HepG2 (cell line): ENCODE measurements around the gene ETV1. TPM values are rescaled to one million over a fixed set of nuclear protein-coding genes. Genes with fewer than 3 reads are reported as not detected.

ENCODE experiments used
- ATAC-seq: fragments of 200-7000 bp; cut with Tn5 transposase; 3 replicates; pipeline ENCODE4 v1.9.1; 2020; ENCODE audit warnings: mild to moderate bottlenecking, moderate library complexity
- BruUV-seq: library from RNA; stranded (reverse); fragments of 400-500 nt; replicated peaks from 2 replicates; lab custom pipeline; 2021; lab: Mats Ljungman, UMichigan
- CTCF ChIA-PET: fragments of 300-600 bp; formaldehyde crosslinking; extraction: SDS; loops from one replicate; lab custom pipeline; 2021; ENCODE audit warnings: low total read pairs, inconsistent platforms, low intra/inter-chr PET ratio; lab: Yijun Ruan, JAX
- POLR2A ChIA-PET: fragments of 350-600 bp; sonication (Branson Sonifier 250); formaldehyde crosslinking; loops from one replicate; lab custom pipeline; 2020; ENCODE audit warnings: antibody characterized with exemption, inconsistent platforms; lab: Yijun Ruan, JAX
- DNase-seq: peaks from one replicate; pipeline ENCODE4 v3.0.0-alpha.2; 2015; ENCODE audit warnings: low spot score
- FAIRE-seq: peaks from 3 replicates; lab custom pipeline; 2011; peaks lifted over from hg19 to GRCh38; lab: Jason Lieb, UNC
- H2AFZ ChIP-seq: one replicate; pipeline ENCODE4 v1.6.1; 2011; ENCODE audit warnings: low read length, inconsistent platforms
- H3K27ac ChIP-seq: fragments of 300-600 bp; 3 replicates; pipeline ENCODE4 v1.8.0; 2011; ENCODE audit warnings: mixed run types, mild to moderate bottlenecking, mixed read lengths, low read length, inconsistent platforms; ENCODE audit not compliant: insufficient read depth; ENCODE audit errors: extremely low read length
- H3K27me3 ChIP-seq, 2 experiments: fragments of 200-600 bp in 1 of 2; 2 replicates in 1 of 2; 3 replicates in 1 of 2; pipeline versions ENCODE4 v1.6.0 to v1.8.0; 2011; ENCODE audit warnings: low read length in 2 of 2, mild to moderate bottlenecking in 2 of 2, moderate library complexity in 2 of 2, inconsistent platforms in 1 of 2; ENCODE audit not compliant: insufficient read depth in 2 of 2, control insufficient read depth in 1 of 2
- H3K36me3 ChIP-seq, 2 experiments: fragments of 200-600 bp in 1 of 2; replicated peaks in 1 of 2; 2 replicates in 1 of 2; 3 replicates in 1 of 2; pipeline versions ENCODE4 v1.5.1 to v1.8.0; 2011; ENCODE audit warnings: low read length in 2 of 2, inconsistent platforms in 1 of 2; ENCODE audit not compliant: insufficient read depth in 2 of 2, control insufficient read depth in 1 of 2
- H3K4me1 ChIP-seq: 2 replicates; pipeline ENCODE4 v1.5.1; 2012; ENCODE audit warnings: low read length, inconsistent platforms; ENCODE audit not compliant: insufficient read depth
- H3K4me2 ChIP-seq: 2 replicates; pipeline ENCODE4 v1.6.0; 2011; ENCODE audit warnings: low read depth, low read length, inconsistent platforms
- H3K4me3 ChIP-seq, 3 experiments: fragments of 200-600 bp in 1 of 3; sonication (generic), shearing (Covaris generic) in 1 of 3; replicated peaks in 1 of 3; 2 replicates each; pipeline ENCODE4 v1.5.1; 2011 to 2016; ENCODE audit warnings: low read length in 3 of 3, inconsistent platforms in 2 of 3, low read depth in 2 of 3, mild to moderate bottlenecking in 2 of 3, control low read depth in 1 of 3, mixed read lengths in 1 of 3; ENCODE audit not compliant: insufficient read depth in 1 of 3
- H3K79me2 ChIP-seq: one replicate; pipeline ENCODE4 v1.6.1; 2011; ENCODE audit warnings: low read length, inconsistent platforms; ENCODE audit not compliant: insufficient read depth
- H3K9ac ChIP-seq: 2 replicates; pipeline ENCODE4 v1.6.0; 2011; ENCODE audit warnings: mild to moderate bottlenecking, low read depth, low read length, inconsistent platforms; ENCODE audit not compliant: insufficient read depth
- H3K9me3 ChIP-seq: 2 replicates; pipeline ENCODE4 v1.5.1; 2012; ENCODE audit warnings: mild to moderate bottlenecking, low read length
- H4K20me1 ChIP-seq: 2 replicates; pipeline ENCODE4 v1.6.0; 2011; ENCODE audit warnings: inconsistent platforms, mild to moderate bottlenecking, low read length, moderate library complexity; ENCODE audit not compliant: insufficient read depth
- FOXC1 ChIP-seq: sonication (generic); formaldehyde crosslinking; IDR thresholded peaks from 2 replicates; pipeline ENCODE4 v1.8.0; 2022; ENCODE audit warnings: mild to moderate bottlenecking, missing genetic modification reagents, borderline replicate concordance
- FOXK1 ChIP-seq: sonication (generic); formaldehyde crosslinking; IDR thresholded peaks from 2 replicates; pipeline ENCODE4 v1.4.0; 2020; ENCODE audit warnings: low read depth, missing genetic modification reagents, borderline replicate concordance
- GATA4 ChIP-seq: sonication (generic); IDR thresholded peaks from 2 replicates; pipeline ENCODE4 v1.6.1; 2016; ENCODE audit warnings: antibody characterized with exemption, low read depth, borderline replicate concordance
- HDAC1 ChIP-seq: sonication (generic); formaldehyde crosslinking; IDR thresholded peaks from 2 replicates; pipeline ENCODE4 v1.5.1; 2020; ENCODE audit warnings: mild to moderate bottlenecking, missing genetic modification reagents
- MLLT10 ChIP-seq: sonication (generic); formaldehyde crosslinking; IDR thresholded peaks from 2 replicates; pipeline ENCODE4 v1.4.0; 2020; ENCODE audit warnings: missing genetic modification reagents
- NAIF1 ChIP-seq: sonication (generic); formaldehyde crosslinking; IDR thresholded peaks from 2 replicates; pipeline ENCODE4 v1.5.0; 2020; ENCODE audit warnings: mild to moderate bottlenecking, missing genetic modification reagents, borderline replicate concordance
- SMAD9 ChIP-seq: sonication (generic); formaldehyde crosslinking; IDR thresholded peaks from 2 replicates; pipeline ENCODE4 v1.5.1; 2020; ENCODE audit warnings: mild to moderate bottlenecking, missing genetic modification reagents
- ZNF230 ChIP-seq: sonication (generic); formaldehyde crosslinking; IDR thresholded peaks from 2 replicates; pipeline ENCODE4 v1.4.0; 2020; ENCODE audit warnings: mild to moderate bottlenecking, missing genetic modification reagents
- ZNF337 ChIP-seq: sonication (generic); formaldehyde crosslinking; IDR thresholded peaks from 2 replicates; pipeline ENCODE4 v1.5.1; 2020; ENCODE audit warnings: missing genetic modification reagents, low read depth, mild to moderate bottlenecking, borderline replicate concordance
- ZNF550 ChIP-seq: sonication (generic); formaldehyde crosslinking; IDR thresholded peaks from 2 replicates; pipeline ENCODE4 v1.4.0; 2020; ENCODE audit warnings: mild to moderate bottlenecking, missing genetic modification reagents, borderline replicate concordance
- ZNF782 ChIP-seq: sonication (generic); formaldehyde crosslinking; IDR thresholded peaks from 2 replicates; pipeline ENCODE4 v1.4.0; 2020; ENCODE audit warnings: missing genetic modification reagents, mild to moderate bottlenecking, borderline replicate concordance
- WGBS: methylation state at CpG from one replicate; pipeline ENCODE4 v1.1.6; 2017; ENCODE audit warnings: low lambda C conversion rate; 5-methylcytosine and 5-hydroxymethylcytosine counted together
- in situ Hi-C: cut with HindIII; loops from 2 replicates; pipeline ENCODE4 v1.10.0; 2017; ENCODE audit warnings: low pct_unique_long_range_greater_than_20kb; ENCODE audit not compliant: extremely low pct_ligation_motif_present
- intact Hi-C: fragments of 100-400 bp; cut with micrococcal nuclease; formaldehyde crosslinking; loops from one replicate; pipeline ENCODE4 v1.10.0; 2022; ENCODE audit not compliant: unreplicated experiment
- polyA plus RNA-seq, 8 experiments: library from polyadenylated mRNA; depleted of rRNA in 3 of 8; stranded (reverse) in 7 of 8; unstranded in 1 of 8; fragments of >200 nt; fragmentation: Illumina TruSeq in 4 of 8; extraction: Trizol in 4 of 8; gene quantifications; 2 replicates each; pipeline versions ENCODE4 v1.2.1 to v1.2.3, GENCODE V29; 2011 to 2016; ENCODE audit warnings: low read depth in 4 of 8, missing spikeins in 1 of 8, mixed read lengths in 1 of 8; ENCODE audit not compliant: insufficient read depth in 1 of 8
- total RNA-seq, 5 experiments: library from RNA; depleted of rRNA; stranded (reverse); fragments of >200 nt; fragmentation: Illumina TruSeq; extraction: Trizol; gene quantifications; 2 replicates each; pipeline ENCODE4 v1.2.3, GENCODE V29; 2016; ENCODE audit warnings: low read depth in 1 of 5
- TF ChIP-seq, protein P1 (sequence below): sonication (generic); formaldehyde crosslinking; IDR thresholded peaks from 2 replicates; pipeline ENCODE4 v1.4.0; 2020; ENCODE audit warnings: mild to moderate bottlenecking, low read depth, missing genetic modification reagents
- TF ChIP-seq, protein P2 (sequence below): sonication (generic); formaldehyde crosslinking; IDR thresholded peaks from 2 replicates; pipeline ENCODE4 v1.5.0; 2020; ENCODE audit warnings: missing genetic modification reagents
- TF ChIP-seq, protein P3 (sequence below): sonication (generic); formaldehyde crosslinking; IDR thresholded peaks from 2 replicates; pipeline ENCODE4 v1.5.1; 2020; ENCODE audit warnings: missing genetic modification reagents, mild to moderate bottlenecking, borderline replicate concordance
- TF ChIP-seq, protein P4 (sequence below): sonication (generic); formaldehyde crosslinking; IDR thresholded peaks from 2 replicates; pipeline ENCODE4 v1.4.0; 2020; ENCODE audit warnings: missing genetic modification reagents, borderline replicate concordance
- TF ChIP-seq, protein P5 (sequence below): sonication (generic); formaldehyde crosslinking; IDR thresholded peaks from 2 replicates; pipeline ENCODE4 v1.4.0; 2020; ENCODE audit warnings: missing genetic modification reagents
- TF ChIP-seq, protein P6 (sequence below): sonication (generic); formaldehyde crosslinking; IDR thresholded peaks from 2 replicates; pipeline ENCODE4 v1.4.0; 2020; ENCODE audit warnings: low read depth, mild to moderate bottlenecking, missing genetic modification reagents

The ETV1 gene
- total and polyA plus RNA-seq, 2 of the 13 experiments (the other 11 are each of a cell fraction or from before 2014, with no cell fraction given): 0.04 to 0.24 TPM

DNA sequence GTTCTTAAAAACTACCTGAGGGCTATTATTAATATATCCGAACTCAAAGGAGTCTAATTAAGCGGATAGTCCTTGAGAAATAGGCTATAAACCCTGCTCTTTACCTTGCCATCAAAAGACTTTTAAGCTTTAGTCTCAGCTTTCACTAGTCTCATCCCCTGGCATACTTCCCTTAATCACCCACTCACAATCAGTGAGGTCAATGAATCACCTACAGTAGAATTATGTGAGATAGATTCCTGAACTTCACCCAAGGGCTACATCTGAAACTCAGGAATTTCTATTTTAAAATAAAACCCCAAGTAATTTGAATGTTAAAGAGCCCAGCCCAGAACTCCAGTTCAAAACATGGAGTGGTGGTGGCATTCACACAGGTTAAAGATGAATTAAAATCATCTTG, 108.7 kb downstream of the ETV1 start:
- no peak overlapping the region for H3K4me2 ChIP-seq
- 0% methylated on average over 2 of the region's 2 CpGs for WGBS
- BruUV-seq: no TSS peak
- H3K27me3 ChIP-seq: no peaks in the 10 kb centered on the region
- no peak for DNase-seq
- no peak overlapping the region for H3K4me3 ChIP-seq
- peaks cover 92% of the 10 kb centered on the region for H3K9me3 ChIP-seq
- no peaks in the 10 kb centered on the region for H3K36me3 ChIP-seq
- TF ChIP-seq, protein P1, sequence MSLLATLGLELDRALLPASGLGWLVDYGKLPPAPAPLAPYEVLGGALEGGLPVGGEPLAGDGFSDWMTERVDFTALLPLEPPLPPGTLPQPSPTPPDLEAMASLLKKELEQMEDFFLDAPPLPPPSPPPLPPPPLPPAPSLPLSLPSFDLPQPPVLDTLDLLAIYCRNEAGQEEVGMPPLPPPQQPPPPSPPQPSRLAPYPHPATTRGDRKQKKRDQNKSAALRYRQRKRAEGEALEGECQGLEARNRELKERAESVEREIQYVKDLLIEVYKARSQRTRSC: no peak
- TF ChIP-seq FOXK1 (CRISPR knock-in tag) (no peak), ZNF337 (no peak), SMAD9 (no peak), HDAC1 (CRISPR knock-in tag) (no peak), ZNF782 (CRISPR knock-in tag) (no peak), MLLT10 (no peak), NAIF1 (no peak), ZNF230 (no peak), FOXC1 (no peak), GATA4 (no peak), ZNF550 (CRISPR knock-in tag) (no peak)
- TF ChIP-seq, protein P2, sequence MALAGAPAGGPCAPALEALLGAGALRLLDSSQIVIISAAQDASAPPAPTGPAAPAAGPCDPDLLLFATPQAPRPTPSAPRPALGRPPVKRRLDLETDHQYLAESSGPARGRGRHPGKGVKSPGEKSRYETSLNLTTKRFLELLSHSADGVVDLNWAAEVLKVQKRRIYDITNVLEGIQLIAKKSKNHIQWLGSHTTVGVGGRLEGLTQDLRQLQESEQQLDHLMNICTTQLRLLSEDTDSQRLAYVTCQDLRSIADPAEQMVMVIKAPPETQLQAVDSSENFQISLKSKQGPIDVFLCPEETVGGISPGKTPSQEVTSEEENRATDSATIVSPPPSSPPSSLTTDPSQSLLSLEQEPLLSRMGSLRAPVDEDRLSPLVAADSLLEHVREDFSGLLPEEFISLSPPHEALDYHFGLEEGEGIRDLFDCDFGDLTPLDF: no peak
- TF ChIP-seq, protein P3, sequence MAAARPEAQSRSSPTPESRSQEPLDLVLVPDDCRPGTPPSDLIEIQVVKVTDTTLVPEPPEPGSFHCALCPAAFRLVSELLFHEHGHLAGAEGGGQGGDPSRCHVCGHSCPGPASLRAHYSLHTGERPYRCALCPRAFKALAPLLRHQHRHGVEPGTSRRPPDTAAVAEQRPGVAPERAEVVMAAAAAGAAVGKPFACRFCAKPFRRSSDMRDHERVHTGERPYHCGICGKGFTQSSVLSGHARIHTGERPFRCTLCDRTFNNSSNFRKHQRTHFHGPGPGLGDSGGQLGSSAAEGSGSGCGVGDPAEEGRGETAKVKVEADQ (CRISPR knock-in tag): no peak
- TF ChIP-seq, protein P4, sequence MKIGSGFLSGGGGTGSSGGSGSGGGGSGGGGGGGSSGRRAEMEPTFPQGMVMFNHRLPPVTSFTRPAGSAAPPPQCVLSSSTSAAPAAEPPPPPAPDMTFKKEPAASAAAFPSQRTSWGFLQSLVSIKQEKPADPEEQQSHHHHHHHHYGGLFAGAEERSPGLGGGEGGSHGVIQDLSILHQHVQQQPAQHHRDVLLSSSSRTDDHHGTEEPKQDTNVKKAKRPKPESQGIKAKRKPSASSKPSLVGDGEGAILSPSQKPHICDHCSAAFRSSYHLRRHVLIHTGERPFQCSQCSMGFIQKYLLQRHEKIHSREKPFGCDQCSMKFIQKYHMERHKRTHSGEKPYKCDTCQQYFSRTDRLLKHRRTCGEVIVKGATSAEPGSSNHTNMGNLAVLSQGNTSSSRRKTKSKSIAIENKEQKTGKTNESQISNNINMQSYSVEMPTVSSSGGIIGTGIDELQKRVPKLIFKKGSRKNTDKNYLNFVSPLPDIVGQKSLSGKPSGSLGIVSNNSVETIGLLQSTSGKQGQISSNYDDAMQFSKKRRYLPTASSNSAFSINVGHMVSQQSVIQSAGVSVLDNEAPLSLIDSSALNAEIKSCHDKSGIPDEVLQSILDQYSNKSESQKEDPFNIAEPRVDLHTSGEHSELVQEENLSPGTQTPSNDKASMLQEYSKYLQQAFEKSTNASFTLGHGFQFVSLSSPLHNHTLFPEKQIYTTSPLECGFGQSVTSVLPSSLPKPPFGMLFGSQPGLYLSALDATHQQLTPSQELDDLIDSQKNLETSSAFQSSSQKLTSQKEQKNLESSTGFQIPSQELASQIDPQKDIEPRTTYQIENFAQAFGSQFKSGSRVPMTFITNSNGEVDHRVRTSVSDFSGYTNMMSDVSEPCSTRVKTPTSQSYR (CRISPR knock-in tag): no peak
- TF ChIP-seq, protein P5, sequence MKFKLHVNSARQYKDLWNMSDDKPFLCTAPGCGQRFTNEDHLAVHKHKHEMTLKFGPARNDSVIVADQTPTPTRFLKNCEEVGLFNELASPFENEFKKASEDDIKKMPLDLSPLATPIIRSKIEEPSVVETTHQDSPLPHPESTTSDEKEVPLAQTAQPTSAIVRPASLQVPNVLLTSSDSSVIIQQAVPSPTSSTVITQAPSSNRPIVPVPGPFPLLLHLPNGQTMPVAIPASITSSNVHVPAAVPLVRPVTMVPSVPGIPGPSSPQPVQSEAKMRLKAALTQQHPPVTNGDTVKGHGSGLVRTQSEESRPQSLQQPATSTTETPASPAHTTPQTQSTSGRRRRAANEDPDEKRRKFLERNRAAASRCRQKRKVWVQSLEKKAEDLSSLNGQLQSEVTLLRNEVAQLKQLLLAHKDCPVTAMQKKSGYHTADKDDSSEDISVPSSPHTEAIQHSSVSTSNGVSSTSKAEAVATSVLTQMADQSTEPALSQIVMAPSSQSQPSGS (CRISPR knock-in tag): no peak
- TF ChIP-seq, protein P6, sequence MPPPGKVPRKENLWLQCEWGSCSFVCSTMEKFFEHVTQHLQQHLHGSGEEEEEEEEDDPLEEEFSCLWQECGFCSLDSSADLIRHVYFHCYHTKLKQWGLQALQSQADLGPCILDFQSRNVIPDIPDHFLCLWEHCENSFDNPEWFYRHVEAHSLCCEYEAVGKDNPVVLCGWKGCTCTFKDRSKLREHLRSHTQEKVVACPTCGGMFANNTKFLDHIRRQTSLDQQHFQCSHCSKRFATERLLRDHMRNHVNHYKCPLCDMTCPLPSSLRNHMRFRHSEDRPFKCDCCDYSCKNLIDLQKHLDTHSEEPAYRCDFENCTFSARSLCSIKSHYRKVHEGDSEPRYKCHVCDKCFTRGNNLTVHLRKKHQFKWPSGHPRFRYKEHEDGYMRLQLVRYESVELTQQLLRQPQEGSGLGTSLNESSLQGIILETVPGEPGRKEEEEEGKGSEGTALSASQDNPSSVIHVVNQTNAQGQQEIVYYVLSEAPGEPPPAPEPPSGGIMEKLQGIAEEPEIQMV (CRISPR knock-in tag): no peak
- H2AFZ ChIP-seq: no peak overlapping the region
- in situ Hi-C loops (no loop called here), intact Hi-C loops (no loop called here)
- POLR2A ChIA-PET: no interaction called here
- ATAC-seq: no peak
- H3K27ac ChIP-seq: no peak overlapping the region
- H4K20me1 ChIP-seq: no peaks in the 10 kb centered on the region
- no peaks in the 10 kb centered on the region for H3K4me1 ChIP-seq
- no peak for FAIRE-seq
- no peaks in the 10 kb centered on the region for H3K79me2 ChIP-seq
- H3K9ac ChIP-seq: no peak overlapping the region
- CTCF ChIA-PET: no interaction called here
